Rectal smooth muscle tissue (tissue), 1 donor: ENCODE data around the gene PLXND1.

ENCODE experiments used
- H3K27ac ChIP-seq: one replicate; pipeline ENCODE4 v1.7.0; 2013; ENCODE audit warnings: low read depth, low read length, inconsistent platforms
- H3K27me3 ChIP-seq: one replicate; pipeline ENCODE4 v1.7.0; 2013; ENCODE audit warnings: low read length; ENCODE audit not compliant: control insufficient read depth, insufficient read depth
- H3K36me3 ChIP-seq: one replicate; pipeline ENCODE4 v1.7.0; 2013; ENCODE audit warnings: low read length; ENCODE audit not compliant: control insufficient read depth, insufficient read depth
- H3K4me1 ChIP-seq: one replicate; pipeline ENCODE4 v1.7.0; 2013; ENCODE audit warnings: low read length; ENCODE audit not compliant: control insufficient read depth, insufficient read depth
- H3K4me3 ChIP-seq: one replicate; pipeline ENCODE4 v1.7.0; 2013; ENCODE audit warnings: low read length
- H3K9ac ChIP-seq: one replicate; pipeline ENCODE4 v1.7.0; 2013; ENCODE audit warnings: low read length

Gene PLXND1

DNA sequence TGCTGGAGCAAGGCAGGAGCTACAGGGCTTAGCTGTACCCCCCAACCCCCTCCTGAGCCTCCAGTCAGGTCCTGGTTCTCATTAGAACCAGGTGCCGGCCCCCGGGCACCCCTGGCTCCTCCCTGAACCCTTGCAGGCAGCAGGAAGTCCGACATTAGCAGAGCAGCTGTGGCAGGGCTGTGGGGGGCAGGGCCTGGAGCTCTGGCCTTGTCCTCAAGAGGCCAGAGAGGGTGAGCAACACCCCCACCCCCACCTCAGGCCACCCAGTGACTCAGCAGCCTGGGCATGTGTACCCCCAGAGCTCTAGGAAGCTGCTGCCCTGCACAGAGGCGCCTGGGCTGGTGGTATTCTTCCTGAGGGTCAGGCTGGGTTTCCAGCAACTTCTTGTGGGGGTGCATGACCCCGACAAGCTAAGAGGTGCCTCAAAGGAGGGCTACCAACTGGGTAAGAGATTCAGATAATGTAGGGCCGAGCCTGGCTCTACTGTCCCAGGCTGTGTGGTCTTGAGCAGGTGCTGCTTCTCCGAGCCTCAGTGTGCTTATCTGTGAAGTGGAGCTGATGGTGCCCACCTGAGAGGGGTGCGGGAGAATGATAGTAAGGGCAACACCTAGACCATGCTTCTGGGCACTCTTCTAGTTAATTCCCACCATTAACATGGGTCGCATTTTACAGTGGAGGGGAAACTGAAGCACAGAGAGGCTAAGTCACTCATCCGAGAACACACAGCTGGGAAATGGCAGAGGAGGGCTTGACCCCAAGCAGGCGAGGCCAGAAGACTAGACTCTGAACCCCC is 47.5 kb downstream of the PLXND1 start:
- Histone ChIP-seq H3K27me3 (no peaks in the 10 kb centered on the region), H3K27ac (no peak overlapping the region), H3K4me3 (no peak overlapping the region), H3K4me1 (peaks cover 17% of the 10 kb centered on the region), H3K9ac (no peak overlapping the region), H3K36me3 (peaks cover 3% of the 10 kb centered on the region)

DNA sequence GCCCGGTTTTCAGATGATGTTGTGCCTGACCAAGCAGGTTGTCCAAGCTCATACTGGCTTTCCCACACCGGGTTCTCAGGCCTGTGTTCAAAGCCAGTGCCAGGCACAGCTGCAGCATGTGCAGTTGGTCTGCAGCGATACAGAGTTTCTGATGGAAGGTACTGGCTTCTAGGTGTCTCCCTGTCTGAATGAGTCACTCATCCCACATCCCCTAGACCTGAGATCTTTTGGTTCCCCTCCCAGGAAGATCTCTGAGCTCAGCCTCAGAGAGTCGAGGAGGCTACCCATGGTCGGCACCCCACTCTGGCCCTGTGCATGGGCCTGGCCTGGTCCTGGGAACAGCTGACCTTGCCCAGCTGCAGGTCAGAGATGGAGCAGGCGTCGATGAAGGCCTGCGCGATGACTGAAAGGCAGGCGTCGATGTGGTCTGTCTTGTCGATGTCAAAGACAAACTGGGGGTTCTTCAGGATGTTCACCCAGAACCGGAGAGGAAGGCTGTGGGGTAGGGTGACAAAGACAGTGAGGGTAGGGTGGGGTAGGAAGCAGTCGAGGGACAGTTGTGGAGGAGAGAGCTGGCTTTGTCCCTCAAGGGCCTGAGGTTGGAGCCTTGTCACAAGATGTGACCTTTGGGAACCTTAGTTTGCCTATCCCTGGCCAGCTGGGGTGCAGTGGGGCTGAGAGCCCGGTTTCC is 48.2 kb downstream of the PLXND1 start:
- H3K4me3 ChIP-seq = no peak overlapping the region
- H3K36me3 ChIP-seq = peaks cover 3% of the 10 kb centered on the region
- peaks cover 17% of the 10 kb centered on the region for H3K4me1 ChIP-seq
- H3K27ac ChIP-seq = no peak overlapping the region
- no peak overlapping the region for H3K9ac ChIP-seq
- no peaks in the 10 kb centered on the region for H3K27me3 ChIP-seq

GRCh38 chr3:129557548-129557894 is 49.0 kb downstream of the PLXND1 start:
- no peaks in the 10 kb centered on the region for H3K27me3 ChIP-seq
- peaks cover under 1% of the 10 kb centered on the region for H3K36me3 ChIP-seq
- no peak overlapping the region for H3K9ac ChIP-seq
- H3K27ac ChIP-seq = no peak overlapping the region
- peaks cover 17% of the 10 kb centered on the region for H3K4me1 ChIP-seq
- H3K4me3 ChIP-seq = no peak overlapping the region

GRCh38 chr3:129556890-129557547 is 49.5 kb downstream of the PLXND1 start:
- no peak overlapping the region for H3K27ac ChIP-seq
- no peak overlapping the region for H3K4me3 ChIP-seq
- peaks cover 17% of the 10 kb centered on the region for H3K4me1 ChIP-seq
- H3K27me3 ChIP-seq = no peaks in the 10 kb centered on the region
- no peak overlapping the region for H3K9ac ChIP-seq
- no peaks in the 10 kb centered on the region for H3K36me3 ChIP-seq

DNA sequence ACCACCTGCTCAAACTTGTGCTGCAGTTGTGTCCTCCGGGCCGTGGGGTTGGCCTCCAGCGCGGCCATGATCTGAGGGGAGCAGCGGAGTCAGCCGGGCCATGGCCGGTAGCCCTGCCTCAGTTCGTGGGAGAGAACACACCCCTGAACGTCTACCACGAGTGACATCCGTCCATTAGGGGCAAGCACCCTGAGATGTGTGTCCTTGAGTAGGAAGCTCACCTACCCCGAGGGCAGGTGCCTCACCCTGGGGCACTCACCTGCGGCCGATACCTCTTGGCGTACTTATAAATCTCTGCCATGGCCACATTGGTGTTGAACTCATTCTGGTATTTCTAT is 50.1 kb downstream of the PLXND1 start:
- no peak overlapping the region for H3K9ac ChIP-seq

GRCh38 chr3:129555616-129556357 is 50.7 kb downstream of the PLXND1 start:
- Histone ChIP-seq H3K4me3 (no peak overlapping the region), H3K36me3 (no peaks in the 10 kb centered on the region), H3K9ac (no peak overlapping the region), H3K27ac (no peak overlapping the region), H3K4me1 (peaks cover 7% of the 10 kb centered on the region), H3K27me3 (no peaks in the 10 kb centered on the region)

More for the DNA sequence above, 50.1 kb downstream of the PLXND1 start:
- H3K27ac ChIP-seq = no peak overlapping the region
- no peaks in the 10 kb centered on the region for H3K27me3 ChIP-seq
- no peaks in the 10 kb centered on the region for H3K36me3 ChIP-seq
- H3K4me1 ChIP-seq = peaks cover 12% of the 10 kb centered on the region
- H3K4me3 ChIP-seq = no peak overlapping the region

DNA sequence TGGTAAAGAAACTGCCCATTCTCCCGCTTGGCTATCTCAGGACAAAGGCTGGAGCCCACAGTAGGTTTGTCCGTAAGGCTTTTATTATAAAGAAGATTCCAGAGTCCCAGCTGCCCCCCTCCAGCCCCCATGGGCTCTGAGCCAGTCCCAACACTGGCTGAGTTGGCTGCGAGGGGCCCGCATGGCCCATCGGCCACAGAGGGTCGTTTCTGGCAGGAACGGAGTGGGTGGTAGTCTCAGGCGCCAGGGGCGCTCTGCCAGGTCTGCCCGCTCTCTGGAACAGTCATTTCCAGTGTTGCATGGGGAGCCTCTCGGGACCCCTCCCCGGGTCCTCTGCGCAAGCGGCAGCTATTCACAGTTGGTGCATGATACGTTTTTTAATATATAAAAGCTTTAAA is 51.3 kb downstream of the PLXND1 start:
- H3K4me3 ChIP-seq = no peak overlapping the region
- H3K27me3 ChIP-seq = no peaks in the 10 kb centered on the region
- H3K27ac ChIP-seq = no peak overlapping the region
- no peak overlapping the region for H3K9ac ChIP-seq
- H3K36me3 ChIP-seq = no peaks in the 10 kb centered on the region
- H3K4me1 ChIP-seq = peaks cover under 1% of the 10 kb centered on the region

DNA sequence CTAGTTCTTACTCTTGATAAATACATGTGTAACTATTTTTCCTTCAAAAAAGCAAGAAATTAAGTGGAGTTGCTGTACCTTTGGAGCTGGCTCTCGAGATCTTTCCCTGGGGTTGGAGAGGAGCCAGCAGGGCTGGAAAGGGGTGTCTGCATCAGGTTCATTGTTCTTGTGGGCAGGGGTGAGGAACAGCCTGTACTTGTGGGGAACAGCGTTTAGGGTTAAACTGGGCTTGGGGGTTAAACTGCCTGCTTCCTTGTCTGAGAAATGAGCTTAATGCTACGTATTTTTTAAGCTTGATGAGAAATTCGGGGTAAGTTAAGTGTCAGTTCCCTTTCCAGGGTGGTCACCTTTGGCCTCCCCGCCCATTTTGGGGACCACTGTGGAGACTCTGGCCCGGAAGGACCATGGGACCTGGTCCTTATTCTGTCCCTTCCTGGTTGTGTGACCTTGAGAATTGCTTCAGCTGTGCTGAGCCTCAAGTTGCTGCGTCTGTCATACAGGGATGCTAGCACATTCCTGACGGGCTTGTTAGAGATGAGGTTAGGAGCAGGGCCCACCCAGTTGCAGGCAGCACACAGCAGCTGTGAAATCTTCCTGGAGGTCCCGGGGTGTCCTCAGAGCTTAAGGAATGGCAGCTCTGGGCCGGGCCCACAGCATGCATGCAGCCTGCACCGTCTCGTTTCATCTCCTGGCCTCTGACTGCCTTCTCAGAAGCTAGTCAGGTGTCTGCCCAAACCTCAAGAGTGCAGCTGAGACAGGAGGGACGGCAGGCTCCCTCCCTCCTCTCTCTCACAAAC is 51.9 kb downstream of the PLXND1 start:
- H3K9ac ChIP-seq = no peak overlapping the region

GRCh38 chr3:129553719-129554118 is 52.8 kb downstream of the PLXND1 start:
- Histone ChIP-seq H3K36me3 (no peaks in the 10 kb centered on the region), H3K4me3 (no peak overlapping the region), H3K27me3 (no peaks in the 10 kb centered on the region), H3K9ac (no peak overlapping the region), H3K27ac (no peak overlapping the region), H3K4me1 (no peaks in the 10 kb centered on the region)

More for the DNA sequence above, 51.9 kb downstream of the PLXND1 start:
- no peak overlapping the region for H3K4me3 ChIP-seq
- no peaks in the 10 kb centered on the region for H3K27me3 ChIP-seq
- H3K27ac ChIP-seq = no peak overlapping the region
- no peaks in the 10 kb centered on the region for H3K36me3 ChIP-seq
- H3K4me1 ChIP-seq = no peaks in the 10 kb centered on the region

GRCh38 chr3:129553171-129553570 is 53.3 kb downstream of the PLXND1 start:
- no peaks in the 10 kb centered on the region for H3K36me3 ChIP-seq
- no peak overlapping the region for H3K27ac ChIP-seq
- no peak overlapping the region for H3K9ac ChIP-seq
- H3K27me3 ChIP-seq = no peaks in the 10 kb centered on the region
- no peak overlapping the region for H3K4me3 ChIP-seq
- H3K4me1 ChIP-seq = no peaks in the 10 kb centered on the region

DNA sequence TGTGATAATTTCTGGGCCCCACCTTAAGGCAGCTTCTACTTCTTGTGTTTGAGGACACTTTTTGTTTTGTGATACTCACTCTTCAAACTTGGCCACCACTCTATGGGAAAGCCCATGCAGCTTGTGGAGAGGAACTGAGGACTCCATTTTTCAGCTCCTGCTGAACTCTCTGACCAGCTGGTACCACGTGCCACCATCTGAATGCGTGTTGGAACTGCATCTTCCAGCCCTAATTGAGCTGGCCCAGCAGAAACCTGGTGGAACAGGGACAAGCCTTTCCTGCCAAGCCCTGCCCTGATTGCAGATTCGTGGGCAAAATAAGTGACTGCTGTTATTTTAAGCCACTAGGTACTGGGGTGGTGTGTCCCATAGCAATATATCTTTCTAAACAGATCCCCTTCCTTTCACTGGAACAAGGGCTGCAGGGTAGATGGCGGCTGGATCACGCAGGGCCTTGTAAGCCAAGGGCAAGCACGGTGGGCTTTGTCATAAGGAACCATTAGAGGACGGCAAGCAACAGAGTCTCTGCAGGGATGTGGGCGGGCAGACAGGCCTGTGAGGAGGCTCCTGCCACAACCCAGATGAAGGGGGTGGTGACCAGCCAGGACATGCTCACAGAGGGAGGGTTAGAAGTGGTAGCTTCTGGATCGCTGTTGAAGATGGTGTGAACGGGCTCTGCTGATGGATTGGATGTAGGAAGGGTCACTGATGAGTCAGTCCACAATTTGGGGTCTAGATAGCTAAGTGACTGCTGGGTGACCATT is 54.0 kb downstream of the PLXND1 start:
- Histone ChIP-seq H3K36me3 (no peaks in the 10 kb centered on the region), H3K27me3 (no peaks in the 10 kb centered on the region), H3K9ac (no peak overlapping the region), H3K27ac (no peak overlapping the region), H3K4me1 (no peaks in the 10 kb centered on the region), H3K4me3 (no peak overlapping the region)
